GM18502 (cell line): ENCODE measurements around the gene GBA3.

Experiments
- ATAC-seq: cut with Tn5 transposase; IDR thresholded peaks from one replicate; pipeline ENCODE4 v1.9.1; 2021; ENCODE audit warnings: mild to moderate bottlenecking; ENCODE audit not compliant: unreplicated experiment, poor library complexity

The GBA3 gene

DNA sequence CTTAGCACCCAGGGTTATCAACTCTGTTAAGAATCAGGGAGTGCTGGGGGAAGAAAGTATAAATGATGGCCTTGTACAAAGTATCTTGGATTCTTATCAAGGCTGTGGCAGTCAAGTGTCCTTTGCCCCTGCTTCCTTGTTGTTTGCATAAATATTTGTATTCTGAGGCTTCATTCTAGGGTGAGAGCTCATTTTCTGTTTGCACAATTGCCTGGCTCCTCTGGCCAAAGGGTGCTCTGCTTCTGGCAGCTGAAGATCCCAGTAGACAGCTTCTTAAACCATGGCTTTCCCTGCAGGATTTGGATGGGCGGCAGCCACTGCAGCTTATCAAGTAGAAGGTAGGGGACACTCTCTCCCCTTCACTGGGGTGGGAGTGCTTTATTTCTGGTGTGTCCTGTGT is at the start of gene GBA3:
TSS of gene GBA3 (plus strand) at position 202 of the 400 bp plus-strand sequence.
- ATAC-seq: no peak

DNA sequence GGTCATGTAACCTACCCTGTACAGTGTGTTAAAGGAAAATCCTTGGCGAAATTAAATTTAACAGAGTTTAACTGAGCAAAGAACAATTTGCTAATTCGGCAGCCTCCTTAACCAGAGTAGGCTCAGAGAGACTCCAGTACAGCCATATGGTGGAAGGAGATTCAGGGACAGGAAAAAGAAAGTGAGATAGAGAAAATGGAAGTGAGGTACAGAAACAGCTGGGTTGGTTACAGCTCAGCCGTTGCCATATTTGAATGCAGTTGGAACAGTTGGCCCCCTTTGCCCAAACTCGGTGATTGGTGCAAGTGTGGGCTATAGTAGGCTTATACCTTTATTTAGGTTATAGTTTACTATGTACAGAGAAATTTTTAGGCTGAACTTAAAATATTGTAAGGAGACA is 48.8 kb upstream of the GBA3 start:
- ATAC-seq: no peak

DNA sequence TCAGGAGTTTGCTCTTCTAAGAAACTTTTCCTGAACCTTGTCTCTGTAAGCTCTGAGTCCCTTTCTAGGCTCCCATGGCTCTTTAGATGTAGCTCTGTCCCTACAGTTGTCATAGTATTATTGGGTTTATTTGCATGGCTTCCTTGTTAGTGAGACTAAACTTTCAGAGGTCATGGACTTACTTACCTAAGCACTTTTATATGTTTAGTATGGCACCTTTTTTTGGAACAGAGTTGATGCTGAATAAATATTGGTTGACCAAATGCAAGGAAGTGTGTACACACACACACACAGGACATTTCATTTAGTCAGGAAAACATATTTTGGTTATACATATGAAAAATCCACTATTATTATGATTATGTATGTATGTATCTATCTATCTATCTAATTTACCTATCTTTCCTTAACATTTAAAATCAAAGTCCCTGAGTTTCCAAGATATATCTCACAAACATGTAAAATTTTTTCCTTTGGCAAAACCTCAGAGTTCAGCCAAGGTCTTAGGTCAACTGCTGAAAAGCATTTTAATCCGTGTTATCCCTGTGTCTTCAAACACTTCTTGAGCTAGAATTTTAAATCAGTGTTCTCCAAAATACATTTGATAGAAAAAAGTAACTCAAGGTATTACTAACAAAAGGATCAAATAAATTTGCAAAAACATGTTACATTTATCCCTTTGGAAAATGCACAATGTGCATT is 47.1 kb upstream of the GBA3 start:
- ATAC-seq: no peak

GRCh38 chr4:22648996-22649395 is 43.7 kb upstream of the GBA3 start:
- ATAC-seq: no peak

DNA sequence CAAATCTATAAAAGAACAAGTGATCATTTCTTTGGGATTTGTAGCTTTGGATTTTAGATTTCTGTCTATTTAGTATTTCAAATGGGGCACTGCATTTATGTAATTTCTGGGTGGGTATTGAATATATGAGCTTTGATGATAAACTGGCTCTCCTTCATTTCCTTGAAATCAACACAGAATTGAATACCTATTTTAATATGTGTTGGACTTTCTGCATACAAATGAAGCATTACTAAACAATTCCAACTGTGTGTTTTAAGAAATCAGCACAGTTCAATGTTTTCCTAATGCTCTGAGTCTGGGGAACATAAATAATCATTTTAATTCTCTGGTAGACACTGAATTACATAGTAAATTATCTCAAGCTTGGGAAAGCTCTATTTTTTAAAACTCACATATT is 42.0 kb upstream of the GBA3 start:
- no peak for ATAC-seq

DNA sequence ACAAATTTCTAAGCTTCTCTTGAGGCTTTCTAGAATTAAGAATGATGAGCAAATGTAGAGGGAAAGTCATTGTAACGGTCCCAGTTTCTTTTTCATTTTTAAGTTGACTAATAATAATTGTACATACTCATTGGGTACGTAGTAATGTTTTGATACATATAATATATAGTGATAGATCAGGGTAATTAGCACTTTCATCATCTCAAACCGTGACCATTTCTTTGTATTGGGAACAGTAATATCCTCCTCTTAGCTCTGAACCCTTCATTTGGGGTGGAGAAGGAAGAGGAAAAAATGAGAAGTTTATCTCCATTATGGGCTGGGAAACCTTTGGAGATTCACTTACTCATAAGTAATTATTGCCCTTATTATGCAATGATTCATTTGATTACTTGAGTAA is 39.0 kb upstream of the GBA3 start:
- no peak for ATAC-seq

DNA sequence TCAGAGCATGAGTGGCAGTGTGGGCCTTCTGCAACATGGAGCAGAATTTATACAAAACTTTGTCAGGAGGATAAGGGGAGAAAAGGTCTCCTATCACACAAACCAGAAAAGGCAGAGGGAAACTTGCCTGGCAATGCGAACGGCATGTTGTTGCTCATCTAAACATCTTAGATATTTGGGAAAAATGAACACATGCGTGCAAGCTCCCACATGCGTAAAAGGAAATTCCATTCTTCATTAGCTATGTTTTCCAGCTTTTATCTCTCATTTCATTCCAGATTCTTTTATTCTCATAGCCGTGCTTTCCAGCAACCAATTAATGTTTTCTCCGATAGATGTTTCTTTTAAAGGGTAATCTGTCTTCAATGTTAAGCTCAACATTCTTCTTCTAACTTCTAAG is 31.3 kb upstream of the GBA3 start:
- no peak for ATAC-seq

DNA sequence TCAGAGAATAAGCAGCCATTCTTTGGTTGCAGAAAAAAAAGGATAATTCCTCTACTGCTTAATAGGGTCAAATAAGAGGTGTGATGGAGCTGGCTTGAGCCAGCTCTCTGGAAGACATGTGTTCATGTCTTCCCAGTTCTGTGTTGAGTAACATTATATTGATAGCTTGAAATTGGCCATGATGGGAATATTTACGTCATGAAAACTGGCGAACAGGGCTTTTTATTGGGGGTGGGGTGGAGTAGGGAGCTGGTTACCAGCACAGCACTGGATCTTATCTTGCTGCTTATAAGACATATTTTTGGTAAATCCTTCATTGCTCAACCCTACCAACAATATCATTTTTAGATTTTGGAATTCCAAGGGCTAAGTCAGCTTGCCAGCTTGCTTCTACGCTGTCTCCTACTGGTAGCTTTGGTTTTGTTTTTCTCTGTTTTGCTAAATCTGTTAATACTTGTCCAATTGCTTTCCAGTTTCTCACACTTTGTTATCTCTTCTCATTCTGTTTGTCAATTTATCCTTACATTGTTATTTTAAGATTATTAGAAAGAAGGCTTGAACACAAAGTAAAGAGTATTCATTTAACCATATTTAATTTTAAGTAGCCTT is 25.3 kb upstream of the GBA3 start:
- no peak for ATAC-seq

DNA sequence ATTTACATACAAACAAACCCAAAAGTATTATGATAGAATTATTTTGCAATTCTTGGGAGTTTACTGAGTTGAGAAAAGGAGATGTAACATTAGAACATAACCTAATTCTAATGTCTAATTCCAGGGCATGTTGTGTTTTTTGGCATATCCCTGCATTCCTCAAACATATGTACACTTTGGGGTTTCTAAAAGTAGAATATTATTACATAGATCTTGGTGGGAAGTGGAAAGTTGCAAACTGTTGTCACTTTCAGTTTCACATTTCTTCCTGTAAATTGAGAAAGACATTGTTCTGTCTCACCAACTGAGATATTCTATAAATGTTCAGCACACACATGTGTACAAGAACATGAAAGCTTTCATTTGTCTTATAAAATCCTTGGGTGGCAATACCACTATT is 24.4 kb upstream of the GBA3 start:
- ATAC-seq: no peak

- ATAC-seq: no peak
Measured at GRCh38 chr4:22668702-22669101, 24.0 kb upstream of the GBA3 start.

- no peak for ATAC-seq
Measured at GRCh38 chr4:22670956-22671355, 21.8 kb upstream of the GBA3 start.

DNA sequence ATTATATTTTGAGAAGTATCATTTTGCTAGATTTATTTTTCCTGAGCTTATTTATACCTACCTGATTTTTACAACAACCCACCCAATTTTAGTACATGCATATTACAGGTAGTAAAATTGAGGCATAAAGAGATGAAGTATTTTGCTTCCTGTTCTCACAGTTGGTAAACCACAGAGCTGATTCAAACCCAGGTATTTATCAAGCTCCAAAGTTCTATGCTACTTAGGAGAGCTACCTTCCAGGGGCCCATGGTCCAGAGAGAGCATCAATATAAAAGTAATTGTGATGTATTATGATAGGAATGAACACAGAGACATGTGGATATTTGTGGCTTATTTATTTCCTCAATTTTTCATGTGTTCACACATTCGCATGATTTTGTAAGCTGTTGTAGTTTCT is 20.2 kb upstream of the GBA3 start:
- no peak for ATAC-seq

DNA sequence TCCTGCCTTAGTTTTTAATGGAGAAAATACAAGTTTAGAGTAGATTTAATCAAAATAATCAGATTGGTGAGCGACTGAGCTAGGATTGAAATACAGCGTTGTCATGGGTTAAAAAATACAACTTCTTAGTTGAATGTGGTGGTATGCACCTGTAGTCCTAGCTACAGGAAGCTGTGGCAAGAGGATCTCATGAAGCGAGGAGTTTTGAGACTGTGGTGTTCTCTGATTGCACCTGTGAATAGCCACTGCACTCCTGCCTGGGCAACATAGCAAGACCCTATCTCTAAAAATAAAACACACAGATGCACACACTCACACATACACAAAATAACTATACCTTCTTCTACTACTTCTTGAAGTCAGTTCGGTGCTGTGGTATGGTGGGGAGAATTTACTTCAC is 19.8 kb upstream of the GBA3 start:
- no peak for ATAC-seq

GRCh38 chr4:22674700-22675099 is 18.0 kb upstream of the GBA3 start:
- no peak for ATAC-seq

GRCh38 chr4:22676063-22676462 is 16.7 kb upstream of the GBA3 start:
- no peak for ATAC-seq

DNA sequence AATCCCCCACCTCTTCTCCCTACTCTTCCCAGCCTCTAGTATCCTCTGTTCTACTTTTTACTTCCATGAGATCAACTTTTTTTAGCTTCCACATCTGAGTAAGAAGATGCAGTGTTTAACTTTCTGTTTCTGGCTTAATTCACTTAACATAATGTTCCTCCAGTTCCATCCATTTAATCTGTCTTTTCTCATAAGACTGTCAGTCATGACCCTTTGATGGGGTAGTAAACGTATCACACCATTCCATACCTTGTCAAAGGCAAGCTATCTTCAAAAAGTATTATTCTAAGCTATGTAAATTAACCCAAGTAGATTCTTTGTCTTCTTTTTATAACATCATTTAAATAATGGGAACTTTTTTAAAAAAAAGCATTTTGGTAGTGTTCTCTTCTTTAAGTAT is 15.0 kb upstream of the GBA3 start:
- ATAC-seq: no peak

- ATAC-seq: no peak
Measured at GRCh38 chr4:22678940-22679854, 13.5 kb upstream of the GBA3 start.

DNA sequence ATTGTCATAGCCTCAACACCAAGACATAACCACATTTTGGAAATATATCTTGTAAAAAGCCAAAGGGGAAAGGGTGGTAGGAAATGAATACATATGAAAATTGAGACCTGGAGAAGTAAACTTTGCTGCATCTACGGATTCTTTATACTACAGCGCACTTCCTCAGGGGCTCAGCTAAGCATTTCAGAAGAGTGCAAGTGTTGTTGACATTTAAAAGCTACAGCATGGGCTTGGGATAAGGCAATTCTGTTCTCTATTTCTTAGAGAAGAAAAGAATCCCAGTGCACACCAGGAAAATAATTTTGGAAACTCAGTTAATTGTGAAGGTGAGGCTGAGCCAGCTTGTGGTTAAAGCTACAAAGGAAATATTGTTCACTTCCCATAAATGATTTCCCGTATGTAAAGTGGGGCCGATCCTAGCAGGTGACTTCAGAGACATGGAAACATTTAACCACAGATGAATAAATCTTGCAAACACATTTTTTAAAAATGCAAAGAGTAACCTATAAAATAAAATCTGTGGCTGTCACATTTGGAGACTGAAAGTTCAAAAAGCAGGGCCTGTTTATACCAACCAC is 12.6 kb upstream of the GBA3 start:
- ATAC-seq: no peak

GRCh38 chr4:22683726-22684125 is 9.0 kb upstream of the GBA3 start:
- ATAC-seq: no peak

DNA sequence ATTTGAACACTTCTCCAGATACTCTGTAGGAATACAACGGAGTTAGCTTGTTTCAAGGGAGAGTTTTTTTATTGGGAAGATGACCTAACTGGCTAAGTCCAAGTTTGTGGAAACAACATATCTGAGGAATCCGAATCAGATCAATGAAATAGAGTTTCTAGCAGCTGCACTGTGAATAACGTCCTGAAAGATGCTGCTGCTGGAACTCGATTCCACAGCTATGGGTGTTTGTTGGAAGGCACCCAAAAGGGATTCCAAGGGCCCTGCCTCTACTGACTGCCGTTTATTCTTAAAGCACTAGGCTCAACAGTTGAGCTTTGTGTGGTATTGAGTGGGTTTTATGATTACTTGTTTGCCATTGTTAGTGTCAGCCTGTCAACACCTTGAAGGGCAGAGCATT is 6.6 kb upstream of the GBA3 start:
- no peak for ATAC-seq

- no peak for ATAC-seq
Measured at GRCh38 chr4:22688236-22688635, 4.5 kb upstream of the GBA3 start.
